K562 (cell line): ENCODE data around the gene LAPTM4A. TPM values are rescaled to one million over a fixed set of nuclear protein-coding genes. Genes with fewer than 3 reads are reported as not detected.

Source experiments
- ATAC-seq: fragments of 200-7000 bp; cut with Tn5 transposase; 3 replicates; pipeline ENCODE4 v1.9.1; 2020; ENCODE audit warnings: moderate library complexity
- BruUV-seq: library from RNA; stranded (reverse); fragments of 400-500 nt; replicated peaks from 2 replicates; lab custom pipeline; 2021; lab: Mats Ljungman, UMichigan
- CTCF ChIA-PET: fragments of 300-600 bp; formaldehyde crosslinking; extraction: SDS; loops from one replicate; lab custom pipeline; 2021; ENCODE audit warnings: low intra/inter-chr PET ratio; lab: Yijun Ruan, JAX
- POLR2A ChIA-PET: fragments of 300-600, 350-650 bp; sonication (Branson Sonifier 250); formaldehyde crosslinking; extraction: SDS; loops from one replicate; lab custom pipeline; 2021; ENCODE audit warnings: antibody characterized with exemption, inconsistent platforms; lab: Yijun Ruan, JAX
- DNase-seq, 4 experiments: peaks; one replicate each; pipeline versions ENCODE4 v3.0.0 to v3.0.0-alpha.2; 2011 to 2018; ENCODE audit warnings: low spot score in 3 of 4, mixed read lengths in 3 of 4; ENCODE audit errors: extremely low read depth in 1 of 4
- FAIRE-seq: peaks from 2 replicates; lab custom pipeline; 2011; peaks lifted over from hg19 to GRCh38; lab: Jason Lieb, UNC
- H2AFZ ChIP-seq: 2 replicates; pipeline ENCODE4 v1.6.0; 2011; ENCODE audit warnings: low read depth, low read length, control low read depth, inconsistent platforms
- H3K27ac ChIP-seq: fragments of 200-600 bp; 3 replicates; pipeline ENCODE4 v1.8.0; 2011; ENCODE audit warnings: low read depth, mild to moderate bottlenecking, control low read depth, inconsistent platforms, low read length, moderate library complexity, mixed read lengths; ENCODE audit errors: extremely low read depth
- H3K27me3 ChIP-seq, 2 experiments: fragments of 300-600 bp in 1 of 2; 2 replicates in 1 of 2; 3 replicates in 1 of 2; pipeline versions ENCODE4 v1.6.0 to v1.8.0; 2011; ENCODE audit warnings: inconsistent platforms in 2 of 2, low read length in 2 of 2, mild to moderate bottlenecking in 1 of 2, mixed read lengths in 1 of 2, moderate library complexity in 1 of 2; ENCODE audit not compliant: control insufficient read depth in 2 of 2, insufficient read depth in 2 of 2
- H3K36me3 ChIP-seq: fragments of 300-600 bp; 3 replicates; pipeline ENCODE4 v1.8.0; 2011; ENCODE audit warnings: mild to moderate bottlenecking, low read length, inconsistent platforms; ENCODE audit not compliant: control insufficient read depth, insufficient read depth
- H3K4me1 ChIP-seq, 2 experiments: fragments of 200-600 bp in 1 of 2; replicated peaks in 1 of 2; 2 replicates in 1 of 2; 3 replicates in 1 of 2; pipeline versions ENCODE4 v1.5.1 to v1.8.0; 2011; ENCODE audit warnings: inconsistent platforms in 2 of 2, low read length in 2 of 2, mild to moderate bottlenecking in 1 of 2, mixed read lengths in 1 of 2, moderate library complexity in 1 of 2; ENCODE audit not compliant: control insufficient read depth in 2 of 2, insufficient read depth in 2 of 2
- H3K4me2 ChIP-seq: 2 replicates; pipeline ENCODE4 v1.6.1; 2011; ENCODE audit warnings: low read length, control low read depth, inconsistent platforms, mixed read lengths; ENCODE audit not compliant: insufficient read depth
- H3K4me3 ChIP-seq: fragments of 200-600 bp; sonication (generic), shearing (Covaris generic); 2 replicates; pipeline ENCODE4 v1.5.1; 2016; ENCODE audit warnings: control low read depth, inconsistent platforms
- H3K79me2 ChIP-seq: fragments of 200-600 bp; 3 replicates; pipeline ENCODE4 v1.8.0; 2011; ENCODE audit warnings: low read length, inconsistent platforms; ENCODE audit not compliant: control insufficient read depth, insufficient read depth
- H3K9ac ChIP-seq, 2 experiments: 2 replicates each; pipeline versions ENCODE4 v1.6.0 to v1.6.1; 2011; ENCODE audit warnings: low read depth in 2 of 2, low read length in 2 of 2, control low read depth in 1 of 2, inconsistent platforms in 1 of 2, mild to moderate bottlenecking in 1 of 2, mixed read lengths in 1 of 2; ENCODE audit not compliant: insufficient read depth in 1 of 2
- H3K9me1 ChIP-seq: one replicate; pipeline ENCODE4 v1.6.0; 2011; ENCODE audit warnings: inconsistent platforms, mild to moderate bottlenecking, low read length, moderate library complexity; ENCODE audit not compliant: control insufficient read depth, insufficient read depth
- H3K9me3 ChIP-seq: replicated peaks from 2 replicates; pipeline ENCODE4 v1.5.1; 2011; ENCODE audit warnings: low read depth, low read length, inconsistent platforms; ENCODE audit not compliant: control insufficient read depth, insufficient read depth
- H4K20me1 ChIP-seq: replicated peaks from 2 replicates; pipeline ENCODE4 v1.6.1; 2011; ENCODE audit warnings: low read length, inconsistent platforms, mixed read lengths; ENCODE audit not compliant: control insufficient read depth, insufficient read depth
- CC2D1A ChIP-seq: fragments of 450-650 bp; IDR thresholded peaks from 2 replicates; pipeline ENCODE4 v1.6.1; 2017; ENCODE audit warnings: mild to moderate bottlenecking
- LCOR ChIP-seq: sonication (generic); formaldehyde crosslinking; IDR thresholded peaks from 2 replicates; pipeline ENCODE4 v1.8.0; 2022; ENCODE audit warnings: mild to moderate bottlenecking, missing genetic modification reagents
- MEF2D ChIP-seq: conservative IDR thresholded peaks from 2 replicates; pipeline ENCODE4 v1.6.1; 2016; ENCODE audit warnings: low read depth, missing genetic modification characterization, missing compliant biosample characterization
- NELFE ChIP-seq: IDR thresholded peaks from 2 replicates; pipeline ENCODE4 v1.6.1; 2011; ENCODE audit warnings: mild to moderate bottlenecking; ENCODE audit not compliant: insufficient read depth, insufficient read length
- PCBP2 ChIP-seq: fragments of 200-400 bp; formaldehyde crosslinking; IDR thresholded peaks from 2 replicates; pipeline ENCODE4 v1.6.1; 2018; ENCODE audit warnings: low read length, low read depth, mild to moderate bottlenecking, moderate library complexity; ENCODE audit not compliant: poor library complexity, severe bottlenecking
- PHF8 ChIP-seq: fragments of 200-600 bp; sonication (generic); IDR thresholded peaks from 2 replicates; pipeline ENCODE4 v1.6.1; 2012; ENCODE audit warnings: mixed run types, mild to moderate bottlenecking, inconsistent platforms, low read length, moderate library complexity, borderline replicate concordance
- RAD51 ChIP-seq: fragments of 450-650 bp; IDR thresholded peaks from 2 replicates; pipeline ENCODE4 v1.7.1; 2016; ENCODE audit warnings: low read depth, mild to moderate bottlenecking, borderline replicate concordance
- TOE1 ChIP-seq, 2 experiments: fragments of 450-650 bp in 1 of 2; sonication (generic) in 1 of 2; formaldehyde crosslinking in 1 of 2; IDR thresholded peaks; 2 replicates each; pipeline versions ENCODE4 v1.7.1 to v1.8.0; 2016 to 2022; ENCODE audit warnings: borderline replicate concordance in 2 of 2, mild to moderate bottlenecking in 2 of 2, antibody characterized with exemption in 1 of 2, inconsistent platforms in 1 of 2, low read depth in 1 of 2, missing genetic modification reagents in 1 of 2, moderate library complexity in 1 of 2
- ZNF146 ChIP-seq: IDR thresholded peaks from one replicate; pipeline ENCODE4 v1.6.1; 2018; ENCODE audit warnings: missing compliant biosample characterization; ENCODE audit not compliant: unreplicated experiment
- WGBS: fragments of 100-300 bp; shearing (Covaris generic); methylation state at CpG from one replicate; pipeline ENCODE4 v1.1.6; 2016; ENCODE audit warnings: low coverage, mixed read lengths; ENCODE audit not compliant: insufficient coverage; ENCODE audit errors: missing lambda C conversion rate; 5-methylcytosine and 5-hydroxymethylcytosine counted together
- in situ Hi-C: fragments of 300-500 bp; cut with MboI; formaldehyde crosslinking; loops from 4 replicates; pipeline ENCODE4 v1.15.0; 2018; ENCODE audit warnings: inconsistent platforms, mixed read lengths
- intact Hi-C: fragments of 100-400 bp; cut with micrococcal nuclease; formaldehyde crosslinking; loops from 2 replicates; pipeline ENCODE4 v1.14.2; 2022
- polyA plus RNA-seq, 8 experiments: library from polyadenylated mRNA; depleted of rRNA in 4 of 8; stranded (reverse) in 5 of 8; unstranded in 3 of 8; fragments of >200 nt; fragmentation: Nextera tagmentation in 2 of 8; fragmentation: Illumina TruSeq in 1 of 8; extraction: Ambion mirVana in 2 of 8; extraction: Trizol in 1 of 8; gene quantifications; 2 replicates each; pipeline versions ENCODE4 v1.2.1 to v1.2.3, GENCODE V29; 2011 to 2014; ENCODE audit warnings: inconsistent platforms in 1 of 8, missing spikeins in 1 of 8
- total RNA-seq, 7 experiments: library from RNA; depleted of rRNA in 6 of 7; stranded (reverse); fragments of >200 nt in 6 of 7; fragmentation: Illumina TruSeq in 2 of 7; extraction: Trizol in 2 of 7; gene quantifications; 2 replicates each; pipeline versions ENCODE4 v1.2.1 to v1.2.3, GENCODE V29; 2011 to 2021; ENCODE audit warnings: low replicate concordance in 1 of 7
- TF ChIP-seq, protein P1 (sequence below): fragments of 250-450 bp; sonication (Bioruptor Pico); IDR thresholded peaks from 2 replicates; pipeline ENCODE4 v1.8.0; 2021; ENCODE audit warnings: borderline replicate concordance, mild to moderate bottlenecking, moderate library complexity; ENCODE audit not compliant: poor library complexity, severe bottlenecking
- TF ChIP-seq, protein P2 (sequence below): fragments of 150-350 bp; conservative IDR thresholded peaks from 2 replicates; pipeline ENCODE4 v1.6.1; 2014; ENCODE audit warnings: low read length
- TF ChIP-seq, protein P3 (sequence below), 3 experiments: IDR thresholded peaks in 2 of 3; conservative IDR thresholded peaks in 1 of 3; 2 replicates each; pipeline ENCODE4 v1.5.1; 2011 to 2012; ENCODE audit warnings: low read length in 3 of 3, mild to moderate bottlenecking in 3 of 3, control low read depth in 2 of 3, improper control_type of control experiment in 1 of 3, inconsistent platforms in 1 of 3, low read depth in 1 of 3, mixed read lengths in 1 of 3, moderate library complexity in 1 of 3; ENCODE audit not compliant: insufficient read depth in 2 of 3

Gene LAPTM4A
- total and polyA plus RNA-seq, 9 of the 15 experiments (the other 6 are each of a cell fraction or from before 2014, with no cell fraction given) = 13.4 to 157 (median 50.1) TPM

DNA sequence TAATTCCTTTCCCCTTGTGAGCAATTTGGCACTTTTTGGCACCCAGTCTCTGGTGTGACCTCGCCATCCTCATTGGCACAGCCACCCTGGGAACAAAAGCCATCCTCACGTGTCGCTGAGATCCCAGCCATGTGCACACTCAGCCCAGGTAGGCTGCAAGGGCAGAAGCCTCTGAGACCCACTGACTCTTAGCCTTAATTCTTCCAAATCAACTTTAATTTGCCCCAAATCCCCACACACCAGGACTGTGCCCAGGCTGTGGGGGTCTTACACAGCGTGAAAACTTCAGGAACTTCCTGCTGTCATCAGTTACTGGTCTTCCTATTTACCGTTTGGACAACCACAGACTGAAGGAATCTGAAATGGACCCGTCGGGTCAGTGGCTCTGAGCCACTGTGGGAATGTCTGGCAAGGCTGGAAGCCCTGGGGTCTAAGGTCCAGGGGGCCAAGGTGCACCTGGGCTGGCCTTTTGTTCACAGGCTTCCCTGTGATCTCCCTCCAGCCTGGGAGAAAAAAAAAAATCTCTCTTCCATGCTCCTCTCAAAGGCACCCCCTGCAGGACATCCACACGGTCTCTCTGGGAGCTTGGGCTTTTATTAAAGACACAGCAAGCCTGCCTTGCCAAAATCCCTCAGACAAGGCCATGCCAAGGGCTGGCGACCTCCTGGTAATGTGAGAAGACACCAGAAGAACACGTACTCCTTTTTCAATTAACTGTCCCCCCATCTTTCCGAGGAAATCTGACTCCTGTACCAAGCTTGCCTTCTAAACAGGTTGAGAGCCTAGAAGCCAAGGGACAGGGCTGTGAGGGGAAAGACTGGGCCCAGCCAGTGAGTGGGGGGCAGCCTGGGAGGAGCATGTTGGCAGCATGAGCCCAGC lies 42.1 kb upstream of the LAPTM4A start:
- ATAC-seq = peak; percentile 78
- Histone ChIP-seq H3K79me2 (no peaks in the 10 kb centered on the region), H3K4me1 (peaks cover 15 to 25% of the 10 kb centered on the region in 2 experiments), H3K4me2 (no peak overlapping the region), H3K4me3 (no peak overlapping the region), H3K27ac (no peak overlapping the region), H4K20me1 (no peaks in the 10 kb centered on the region), H3K36me3 (no peaks in the 10 kb centered on the region), H2AFZ (peak overlapping the region; percentile 67), H3K27me3 (no peaks in the 10 kb centered on the region), H3K9ac (no peak overlapping the region), H3K9me3 (no peaks in the 10 kb centered on the region), H3K9me1 (no peaks in the 10 kb centered on the region)
- peak in 2 of 4 experiments; percentile 57 to 61 for DNase-seq
- FAIRE-seq = peak; percentile 92
- intact Hi-C loops (loop anchor here (1.0 to 10.0 kb wide), 3 partner anchors 78 to 1709 kb away; no protein-coding TSS in a partner anchor), in situ Hi-C loops (loop anchor here (5.0 to 10.0 kb wide), 2 partner anchors 86 to 541 kb away; no protein-coding TSS in a partner anchor)
- BruUV-seq = no TSS peak
- ChIA-PET CTCF (interaction anchor here (0.6 to 2.7 kb wide), 4 partner anchors 43 to 138 kb away, joined by 3 to 21 read pairs (median 8); no protein-coding TSS in a partner anchor), POLR2A (no interaction called here)
- 16% methylated on average over 11 of the region's 11 CpGs for WGBS
- TF ChIP-seq ZNF146 (CRISPR knock-in tag) (no peak), RAD51 (no peak), CC2D1A (no peak), NELFE (no peak), PHF8 (no peak), TOE1 (IDR thresholded peaks at IDR 0.05; ENCODE audit: borderline replicate concordance) (no peak), TOE1 (CRISPR knock-in tag; IDR thresholded peaks at IDR 0.05; ENCODE audit: borderline replicate concordance, low read depth) (no peak), PCBP2 (no peak), MEF2D (tag) (no peak), LCOR (no peak)
- TF ChIP-seq, protein P1, sequence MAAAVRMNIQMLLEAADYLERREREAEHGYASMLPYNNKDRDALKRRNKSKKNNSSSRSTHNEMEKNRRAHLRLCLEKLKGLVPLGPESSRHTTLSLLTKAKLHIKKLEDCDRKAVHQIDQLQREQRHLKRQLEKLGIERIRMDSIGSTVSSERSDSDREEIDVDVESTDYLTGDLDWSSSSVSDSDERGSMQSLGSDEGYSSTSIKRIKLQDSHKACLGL (CRISPR knock-in tag) = no peak
- TF ChIP-seq, protein P2, sequence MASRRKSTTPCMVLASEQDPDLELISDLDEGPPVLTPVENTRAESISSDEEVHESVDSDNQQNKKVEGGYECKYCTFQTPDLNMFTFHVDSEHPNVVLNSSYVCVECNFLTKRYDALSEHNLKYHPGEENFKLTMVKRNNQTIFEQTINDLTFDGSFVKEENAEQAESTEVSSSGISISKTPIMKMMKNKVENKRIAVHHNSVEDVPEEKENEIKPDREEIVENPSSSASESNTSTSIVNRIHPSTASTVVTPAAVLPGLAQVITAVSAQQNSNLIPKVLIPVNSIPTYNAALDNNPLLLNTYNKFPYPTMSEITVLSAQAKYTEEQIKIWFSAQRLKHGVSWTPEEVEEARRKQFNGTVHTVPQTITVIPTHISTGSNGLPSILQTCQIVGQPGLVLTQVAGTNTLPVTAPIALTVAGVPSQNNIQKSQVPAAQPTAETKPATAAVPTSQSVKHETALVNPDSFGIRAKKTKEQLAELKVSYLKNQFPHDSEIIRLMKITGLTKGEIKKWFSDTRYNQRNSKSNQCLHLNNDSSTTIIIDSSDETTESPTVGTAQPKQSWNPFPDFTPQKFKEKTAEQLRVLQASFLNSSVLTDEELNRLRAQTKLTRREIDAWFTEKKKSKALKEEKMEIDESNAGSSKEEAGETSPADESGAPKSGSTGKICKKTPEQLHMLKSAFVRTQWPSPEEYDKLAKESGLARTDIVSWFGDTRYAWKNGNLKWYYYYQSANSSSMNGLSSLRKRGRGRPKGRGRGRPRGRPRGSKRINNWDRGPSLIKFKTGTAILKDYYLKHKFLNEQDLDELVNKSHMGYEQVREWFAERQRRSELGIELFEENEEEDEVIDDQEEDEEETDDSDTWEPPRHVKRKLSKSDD = no peak
- TF ChIP-seq, protein P3, sequence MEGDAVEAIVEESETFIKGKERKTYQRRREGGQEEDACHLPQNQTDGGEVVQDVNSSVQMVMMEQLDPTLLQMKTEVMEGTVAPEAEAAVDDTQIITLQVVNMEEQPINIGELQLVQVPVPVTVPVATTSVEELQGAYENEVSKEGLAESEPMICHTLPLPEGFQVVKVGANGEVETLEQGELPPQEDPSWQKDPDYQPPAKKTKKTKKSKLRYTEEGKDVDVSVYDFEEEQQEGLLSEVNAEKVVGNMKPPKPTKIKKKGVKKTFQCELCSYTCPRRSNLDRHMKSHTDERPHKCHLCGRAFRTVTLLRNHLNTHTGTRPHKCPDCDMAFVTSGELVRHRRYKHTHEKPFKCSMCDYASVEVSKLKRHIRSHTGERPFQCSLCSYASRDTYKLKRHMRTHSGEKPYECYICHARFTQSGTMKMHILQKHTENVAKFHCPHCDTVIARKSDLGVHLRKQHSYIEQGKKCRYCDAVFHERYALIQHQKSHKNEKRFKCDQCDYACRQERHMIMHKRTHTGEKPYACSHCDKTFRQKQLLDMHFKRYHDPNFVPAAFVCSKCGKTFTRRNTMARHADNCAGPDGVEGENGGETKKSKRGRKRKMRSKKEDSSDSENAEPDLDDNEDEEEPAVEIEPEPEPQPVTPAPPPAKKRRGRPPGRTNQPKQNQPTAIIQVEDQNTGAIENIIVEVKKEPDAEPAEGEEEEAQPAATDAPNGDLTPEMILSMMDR (IDR thresholded peaks at IDR 0.05 in 2 of 3, conservative IDR thresholded peaks at IDR 0.05 in 1 of 3; ENCODE audit: insufficient read depth in 2 of 3, low read depth in 1 of 3, low read length in 3 of 3) = peak; percentile 64 to 82 (median 73)
